Bronchial epithelial cell (primary cell): ENCODE results near the gene AATK. TPM values are rescaled to one million over a fixed set of nuclear protein-coding genes. Genes with fewer than 3 reads are reported as not detected.

Experiments used
- DNase-seq: peaks from one replicate; pipeline ENCODE4 v3.0.0-alpha.2; 2010; ENCODE audit warnings: low read depth
- FAIRE-seq: peaks from 2 replicates; lab custom pipeline; 2011; peaks lifted over from hg19 to GRCh38; lab: Jason Lieb, UNC
- H3K27me3 ChIP-seq: 2 replicates; pipeline ENCODE4 v1.5.1; 2011; ENCODE audit warnings: low read length; ENCODE audit not compliant: control insufficient read depth, insufficient read depth
- H3K36me3 ChIP-seq: 2 replicates; pipeline ENCODE4 v1.5.1; 2011; ENCODE audit warnings: low read length; ENCODE audit not compliant: control insufficient read depth, insufficient read depth
- H3K4me3 ChIP-seq: 2 replicates; pipeline ENCODE4 v1.5.1; 2011; ENCODE audit warnings: mild to moderate bottlenecking, low read depth, low read length, control low read depth
- CTCF ChIP-seq: IDR thresholded peaks from 2 replicates; pipeline ENCODE4 v1.5.1; 2011; ENCODE audit warnings: mild to moderate bottlenecking, moderate library complexity, low read length, control low read depth, inconsistent platforms; ENCODE audit not compliant: insufficient read depth, severe bottlenecking
- total RNA-seq: library from RNA; depleted of rRNA; stranded (reverse); fragments of >200 nt; gene quantifications from 2 replicates; pipeline ENCODE4 v1.2.1, GENCODE V29; 2014

Gene AATK
- total RNA-seq, 1 donor from 2014 or later, result 0.79 TPM

- H3K4me3 ChIP-seq, result no peak overlapping the region
- DNase-seq (no peak), FAIRE-seq (no peak)
- H3K36me3 ChIP-seq, result no peaks in the 10 kb centered on the region
- TF ChIP-seq CTCF, result no peak
- peaks cover 1% of the 10 kb centered on the region for H3K27me3 ChIP-seq
Observed at GRCh38 chr17:81140695-81141094, 25.3 kb downstream of the AATK start.

GRCh38 chr17:81140018-81140417, 26.0 kb downstream of the AATK start:
- DNase-seq, result no peak
- FAIRE-seq, result no peak
- no peaks in the 10 kb centered on the region for H3K36me3 ChIP-seq
- no peak for TF ChIP-seq CTCF
- no peak overlapping the region for H3K4me3 ChIP-seq
- H3K27me3 ChIP-seq, result no peaks in the 10 kb centered on the region

GRCh38 chr17:81139428-81139827, 26.6 kb downstream of the AATK start:
- no peak overlapping the region for H3K4me3 ChIP-seq
- DNase-seq, result no peak
- no peak for TF ChIP-seq CTCF
- H3K27me3 ChIP-seq, result no peaks in the 10 kb centered on the region
- peak; percentile 40 for FAIRE-seq
- H3K36me3 ChIP-seq, result no peaks in the 10 kb centered on the region

- no peak for TF ChIP-seq CTCF
Observed at GRCh38 chr17:81138500-81138899, 27.5 kb downstream of the AATK start.

GRCh38 chr17:81138083-81138482, 27.9 kb downstream of the AATK start:
- Histone ChIP-seq H3K27me3 (no peaks in the 10 kb centered on the region), H3K36me3 (no peaks in the 10 kb centered on the region), H3K4me3 (no peak overlapping the region)
- DNase-seq (no peak), FAIRE-seq (no peak)
- no peak for TF ChIP-seq CTCF

More at GRCh38 chr17:81138500-81138899, 27.5 kb downstream of the AATK start:
- H3K36me3 ChIP-seq, result no peaks in the 10 kb centered on the region
- FAIRE-seq (no peak), DNase-seq (no peak)
- no peak overlapping the region for H3K4me3 ChIP-seq
- H3K27me3 ChIP-seq, result no peaks in the 10 kb centered on the region

GRCh38 chr17:81137248-81137647, 28.8 kb downstream of the AATK start:
- no peaks in the 10 kb centered on the region for H3K36me3 ChIP-seq
- no peak overlapping the region for H3K4me3 ChIP-seq
- no peaks in the 10 kb centered on the region for H3K27me3 ChIP-seq
- no peak for TF ChIP-seq CTCF
- no peak for FAIRE-seq
- no peak for DNase-seq
